Stomach smooth muscle (tissue), 2 donors: ENCODE results near the gene RHEX.

ENCODE experiments used
- H3K27ac ChIP-seq: one replicate; pipeline ENCODE4 v1.7.0; 2013; ENCODE audit warnings: mild to moderate bottlenecking, low read length, inconsistent platforms
- H3K27me3 ChIP-seq, 2 donors: one replicate each; pipeline ENCODE4 v1.7.0; 2013; ENCODE audit warnings: low read length in 2 of 2; ENCODE audit not compliant: insufficient read depth in 2 of 2, control insufficient read depth in 1 of 2
- H3K36me3 ChIP-seq, 2 donors: one replicate each; pipeline ENCODE4 v1.7.0; 2013; ENCODE audit warnings: low read length in 2 of 2; ENCODE audit not compliant: control insufficient read depth in 2 of 2, insufficient read depth in 2 of 2
- H3K4me1 ChIP-seq: one replicate; pipeline ENCODE4 v1.7.0; 2013; ENCODE audit warnings: low read length; ENCODE audit not compliant: control insufficient read depth, insufficient read depth
- H3K4me3 ChIP-seq, 2 donors: one replicate each; pipeline ENCODE4 v1.7.0; 2013; ENCODE audit warnings: low read length in 2 of 2
- H3K9ac ChIP-seq, 2 donors: one replicate each; pipeline ENCODE4 v1.7.0; 2013; ENCODE audit warnings: low read length in 2 of 2, mild to moderate bottlenecking in 1 of 2
- H3K9me3 ChIP-seq, 2 donors: one replicate each; pipeline ENCODE4 v1.7.0; 2013; ENCODE audit warnings: low read length in 2 of 2; ENCODE audit not compliant: control insufficient read depth in 2 of 2
- donor health status: healthy.
- donor health status: Pancreatic carcinoma.

Gene RHEX

GRCh38 chr1:206110161-206110560 lies 57.2 kb downstream of the RHEX start:
- Histone ChIP-seq H3K9ac (no peak overlapping the region), H3K36me3 (no peaks in the 10 kb centered on the region), H3K4me3 (no peak overlapping the region), H3K4me1 (peaks cover 4% of the 10 kb centered on the region), H3K27me3 (peaks cover 0 to 2% of the 10 kb centered on the region in 2 donors), H3K9me3 (no peaks in the 10 kb centered on the region), H3K27ac (no peak overlapping the region)

- Histone ChIP-seq H3K9ac (no peak overlapping the region), H3K4me3 (no peak overlapping the region), H3K36me3 (no peaks in the 10 kb centered on the region), H3K4me1 (peaks cover 4% of the 10 kb centered on the region), H3K9me3 (no peaks in the 10 kb centered on the region), H3K27me3 (peaks cover 0 to 2% of the 10 kb centered on the region in 2 donors), H3K27ac (no peak overlapping the region)
These were observed 57.8 kb downstream of the RHEX start for GRCh38 chr1:206110820-206111219.

- no peaks in the 10 kb centered on the region for H3K36me3 ChIP-seq
- H3K27me3 ChIP-seq: peaks cover 0 to 2% of the 10 kb centered on the region in 2 donors
- H3K9me3 ChIP-seq: no peaks in the 10 kb centered on the region
- H3K9ac ChIP-seq: no peak overlapping the region
- H3K4me3 ChIP-seq: no peak overlapping the region
- H3K27ac ChIP-seq: no peak overlapping the region
- H3K4me1 ChIP-seq: peaks cover 3% of the 10 kb centered on the region
These were observed 58.4 kb downstream of the RHEX start for GRCh38 chr1:206111271-206111927.

- H3K27me3 ChIP-seq: peaks cover 5 to 13% of the 10 kb centered on the region in 2 donors
- H3K4me3 ChIP-seq: no peak overlapping the region
- no peak overlapping the region for H3K9ac ChIP-seq
- no peaks in the 10 kb centered on the region for H3K36me3 ChIP-seq
- H3K9me3 ChIP-seq: no peaks in the 10 kb centered on the region
- H3K4me1 ChIP-seq: peaks cover 12% of the 10 kb centered on the region
- no peak overlapping the region for H3K27ac ChIP-seq
These were observed 59.8 kb downstream of the RHEX start for GRCh38 chr1:206112600-206113301.

- H3K4me1 ChIP-seq: peaks cover 16% of the 10 kb centered on the region
- no peaks in the 10 kb centered on the region for H3K9me3 ChIP-seq
- no peaks in the 10 kb centered on the region for H3K36me3 ChIP-seq
- H3K27ac ChIP-seq: no peak overlapping the region
- no peak overlapping the region for H3K9ac ChIP-seq
- H3K4me3 ChIP-seq: no peak overlapping the region
- peaks cover 9 to 16% of the 10 kb centered on the region in 2 donors for H3K27me3 ChIP-seq
These were observed 62.0 kb downstream of the RHEX start for GRCh38 chr1:206114692-206115640.

GRCh38 chr1:206115791-206116190 lies 62.8 kb downstream of the RHEX start:
- no peaks in the 10 kb centered on the region for H3K9me3 ChIP-seq
- peaks cover 9 to 16% of the 10 kb centered on the region in 2 donors for H3K27me3 ChIP-seq
- H3K27ac ChIP-seq: no peak overlapping the region
- H3K36me3 ChIP-seq: no peaks in the 10 kb centered on the region
- H3K9ac ChIP-seq: no peak overlapping the region
- H3K4me1 ChIP-seq: peaks cover 16% of the 10 kb centered on the region
- no peak overlapping the region for H3K4me3 ChIP-seq

GRCh38 chr1:206116191-206116872 lies 63.4 kb downstream of the RHEX start:
- H3K27ac ChIP-seq: no peak overlapping the region
- peak overlapping the region in 1 of 2 donors; percentile 65 for H3K4me3 ChIP-seq
- H3K9me3 ChIP-seq: no peaks in the 10 kb centered on the region
- no peaks in the 10 kb centered on the region for H3K36me3 ChIP-seq
- peaks cover 16% of the 10 kb centered on the region for H3K4me1 ChIP-seq
- no peak overlapping the region for H3K9ac ChIP-seq
- peaks cover 9 to 16% of the 10 kb centered on the region in 2 donors for H3K27me3 ChIP-seq

GRCh38 chr1:206116873-206117150 lies 63.8 kb downstream of the RHEX start:
- Histone ChIP-seq H3K27me3 (peaks cover 9 to 16% of the 10 kb centered on the region in 2 donors), H3K9ac (peak overlapping the region in 1 of 2 donors; percentile 28)

GRCh38 chr1:206117151-206117948 lies 64.4 kb downstream of the RHEX start, which contains the start of gene AVPR1B:
Gene AVPR1B, minus strand, starts transcription at chr1:206117388. Its CDS starts 498 bp downstream, at chr1:206116890.
- peak within 1 kb of the TSS; percentile 49 to 65 for H3K4me3 ChIP-seq
- H3K36me3 ChIP-seq: no peaks in the 10 kb centered on the region
- no peak within 1 kb of the TSS for H3K27ac ChIP-seq
- peaks cover 9 to 16% of the 10 kb centered on the region in 2 donors for H3K27me3 ChIP-seq
- peaks cover 16% of the 10 kb centered on the region for H3K4me1 ChIP-seq
- H3K9me3 ChIP-seq: no peaks in the 10 kb centered on the region
- H3K9ac ChIP-seq: peak within 1 kb of the TSS in 1 of 2 donors; percentile 28

More at GRCh38 chr1:206116873-206117150, 63.8 kb downstream of the RHEX start:
- Histone ChIP-seq H3K4me1 (peaks cover 16% of the 10 kb centered on the region), H3K9me3 (no peaks in the 10 kb centered on the region), H3K4me3 (peak overlapping the region; percentile 49 to 65), H3K27ac (no peak overlapping the region), H3K36me3 (no peaks in the 10 kb centered on the region)
